Embryonic facial prominence (tissue), 1 donor: Measurements from ENCODE around the gene HBEGF.

Source experiments
- DNase-seq: peaks from one replicate; pipeline ENCODE4 v3.0.0-alpha.2; 2016; ENCODE audit errors: extremely low spot score

The HBEGF gene

GRCh38 chr5:140302786-140303639 lies 43.4 kb downstream of the HBEGF start, which contains the start of gene PFDN1:
PFDN1 (minus strand) TSS chr5:140303101; CDS start chr5:140303073, 28 bp downstream.
- peak; percentile 94 for DNase-seq

- DNase-seq = no peak
Observed at GRCh38 chr5:140301136-140301535, 45.3 kb downstream of the HBEGF start.

- DNase-seq = no peak
Observed at GRCh38 chr5:140299056-140299455, 47.3 kb downstream of the HBEGF start.

- DNase-seq = no peak
Observed at GRCh38 chr5:140298183-140298601, 48.2 kb downstream of the HBEGF start.

- DNase-seq = no peak
Observed at GRCh38 chr5:140297283-140297682, 49.1 kb downstream of the HBEGF start.

- no peak for DNase-seq
Observed at GRCh38 chr5:140296289-140296688, 50.1 kb downstream of the HBEGF start.

- DNase-seq = peak; percentile 46
Observed at GRCh38 chr5:140295414-140295813, 51.0 kb downstream of the HBEGF start.

GRCh38 chr5:140294753-140295152 lies 51.6 kb downstream of the HBEGF start:
- DNase-seq = no peak

- no peak for DNase-seq
Observed at GRCh38 chr5:140293849-140294100, 52.6 kb downstream of the HBEGF start.

- no peak for DNase-seq
Observed at GRCh38 chr5:140293091-140293848, 53.1 kb downstream of the HBEGF start.

GRCh38 chr5:140292212-140293036 lies 54.0 kb downstream of the HBEGF start:
- no peak for DNase-seq

- DNase-seq = no peak
Observed at GRCh38 chr5:140287801-140288521, 58.4 kb downstream of the HBEGF start.

- DNase-seq = no peak
Observed at GRCh38 chr5:140286424-140286823, 60.0 kb downstream of the HBEGF start.

GRCh38 chr5:140284013-140284412 lies 62.4 kb downstream of the HBEGF start:
- DNase-seq = no peak
